ENCODE results near the gene WDR77. TPM values are rescaled to one million over a fixed set of nuclear protein-coding genes. Genes with fewer than 3 reads are reported as not detected.

WDR77 gene
- total RNA-seq, 2 donors from 2014 or later, result 17.6 to 19.5 TPM

DNA sequence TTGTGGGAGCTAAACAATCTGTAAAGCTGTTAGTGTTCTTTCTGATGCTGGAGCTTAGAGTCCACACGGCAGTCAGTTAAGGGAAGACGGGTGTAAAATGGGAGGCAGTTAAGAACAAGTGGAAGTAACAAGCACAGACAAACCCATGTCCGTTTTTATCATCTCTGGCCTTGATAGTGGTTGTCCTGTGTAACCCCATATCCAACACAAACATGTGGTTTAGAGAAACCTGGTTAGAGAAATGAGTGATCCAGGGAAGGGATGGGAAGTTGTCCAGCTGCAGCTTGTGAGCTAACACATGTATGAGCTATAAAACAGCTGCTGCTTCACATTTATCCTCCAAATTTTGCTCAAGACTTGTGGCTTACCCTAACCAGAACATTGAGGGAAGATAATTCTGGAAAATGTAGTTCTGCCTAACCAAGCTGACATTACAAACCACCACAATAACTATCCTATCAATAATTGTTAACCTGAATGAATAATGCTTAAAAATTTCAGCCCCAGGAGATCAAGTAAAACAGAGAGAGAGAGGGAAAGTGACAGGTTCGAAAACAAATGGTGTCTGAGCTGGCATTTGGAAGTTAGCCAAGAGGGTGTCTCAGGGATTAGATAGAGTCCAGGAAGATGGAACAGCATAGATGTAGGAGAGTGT, 14.1 kb upstream of the WDR77 start:
- Mint-ChIP-seq H3K4me3 (no peak overlapping the region), H3K36me3 (ENCODE audit: low read depth) (peaks cover 15% of the 10 kb centered on the region), H3K27me3 (no peaks in the 10 kb centered on the region), H3K27ac (peak overlapping the region; percentile 51), H3K4me1 (peaks cover 20% of the 10 kb centered on the region)
- DNase-seq (no peak), ATAC-seq (no peak)
- H3K9me3 ChIP-seq (ENCODE audit: control insufficient read depth, low read length, poor library complexity, severe bottlenecking), result no peaks in the 10 kb centered on the region

DNA sequence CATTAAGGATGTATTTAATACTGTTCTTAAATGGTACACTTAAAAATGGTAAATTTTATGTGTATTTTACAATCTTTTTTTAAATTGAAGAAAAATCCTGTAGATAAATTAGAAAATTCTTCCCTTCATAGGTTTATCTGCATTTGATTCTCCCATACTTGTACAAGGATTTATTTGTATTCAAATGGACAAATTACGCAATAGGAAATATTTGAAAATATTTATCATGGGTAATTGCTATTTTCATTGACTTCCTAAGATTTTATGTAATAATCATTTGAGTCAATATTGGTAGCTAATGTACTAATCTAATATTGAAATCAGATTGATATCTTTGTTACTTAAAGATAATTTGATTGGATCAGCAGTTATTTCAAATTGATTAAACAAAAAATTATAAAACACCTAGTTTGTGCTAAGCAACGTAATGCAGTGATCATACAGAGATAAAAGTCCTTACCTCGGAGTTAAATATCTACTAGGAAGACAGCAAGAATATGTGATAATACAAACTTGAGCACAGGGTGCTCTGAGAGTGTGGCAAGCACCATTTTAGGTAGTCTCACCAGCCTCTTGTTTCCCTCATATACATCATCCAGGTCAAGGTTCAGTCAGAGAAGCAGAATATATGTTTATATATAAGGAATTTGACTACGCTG, 13.4 kb upstream of the WDR77 start:
- Mint-ChIP-seq H3K4me1 (peaks cover 22% of the 10 kb centered on the region), H3K27ac (no peak overlapping the region), H3K4me3 (no peak overlapping the region), H3K27me3 (no peaks in the 10 kb centered on the region), H3K36me3 (ENCODE audit: low read depth) (peaks cover 15% of the 10 kb centered on the region)
- no peak for ATAC-seq
- DNase-seq, result no peak
- no peaks in the 10 kb centered on the region for H3K9me3 ChIP-seq (ENCODE audit: control insufficient read depth, low read length, poor library complexity, severe bottlenecking)

DNA sequence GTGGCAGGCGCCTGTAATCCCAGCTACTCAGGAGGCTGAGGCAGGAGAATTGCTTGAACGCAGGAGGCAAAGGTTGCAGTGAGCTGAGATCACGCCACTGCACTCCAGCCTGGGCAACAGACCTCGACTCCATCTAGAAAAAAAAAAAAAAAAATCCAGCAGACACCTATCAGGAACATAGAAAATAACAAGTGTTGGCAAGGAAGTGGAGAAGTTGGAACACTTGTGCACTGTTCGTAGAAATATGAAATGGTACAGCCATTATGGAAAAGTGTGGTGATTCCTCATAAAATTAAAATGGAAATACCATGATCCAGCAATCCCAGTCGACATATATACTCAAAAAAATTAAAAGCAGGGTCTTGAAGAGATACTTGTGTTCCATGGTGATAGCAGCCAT, 12.7 kb upstream of the WDR77 start:
- ATAC-seq (no peak), DNase-seq (no peak)
- H3K4me1 Mint-ChIP-seq, result peaks cover 25% of the 10 kb centered on the region
- no peak overlapping the region for H3K27ac Mint-ChIP-seq
- no peaks in the 10 kb centered on the region for H3K27me3 Mint-ChIP-seq
- no peak overlapping the region for H3K4me3 Mint-ChIP-seq
- H3K36me3 Mint-ChIP-seq (ENCODE audit: low read depth), result peaks cover 16% of the 10 kb centered on the region
- no peaks in the 10 kb centered on the region for H3K9me3 ChIP-seq (ENCODE audit: control insufficient read depth, low read length, poor library complexity, severe bottlenecking)

DNA sequence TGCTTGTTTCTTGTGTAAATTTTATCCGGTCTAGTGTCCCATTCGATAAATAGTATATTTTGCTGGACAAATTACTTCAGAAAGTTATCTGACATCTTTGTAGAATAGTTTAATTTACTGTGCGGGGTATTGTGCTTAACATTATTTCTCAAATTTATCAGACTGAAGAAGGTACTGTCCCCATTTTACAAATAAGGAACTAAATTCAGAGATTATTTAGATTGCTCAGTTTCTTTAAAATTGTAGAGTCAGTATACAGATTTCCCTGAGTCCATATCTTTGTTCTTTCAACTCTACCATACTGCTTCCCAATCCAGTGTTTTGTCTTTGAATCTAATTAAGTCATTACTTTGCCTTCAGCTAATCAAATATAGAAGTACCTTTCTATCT, 6.6 kb upstream of the WDR77 start:
- Mint-ChIP-seq H3K27ac (peak overlapping the region; percentile 49), H3K4me3 (peak overlapping the region; percentile 31), H3K36me3 (ENCODE audit: low read depth) (peaks cover 11% of the 10 kb centered on the region), H3K4me1 (peaks cover 47% of the 10 kb centered on the region), H3K27me3 (no peaks in the 10 kb centered on the region)
- no peaks in the 10 kb centered on the region for H3K9me3 ChIP-seq (ENCODE audit: control insufficient read depth, low read length, poor library complexity, severe bottlenecking)
- no peak for DNase-seq
- ATAC-seq, result no peak

DNA sequence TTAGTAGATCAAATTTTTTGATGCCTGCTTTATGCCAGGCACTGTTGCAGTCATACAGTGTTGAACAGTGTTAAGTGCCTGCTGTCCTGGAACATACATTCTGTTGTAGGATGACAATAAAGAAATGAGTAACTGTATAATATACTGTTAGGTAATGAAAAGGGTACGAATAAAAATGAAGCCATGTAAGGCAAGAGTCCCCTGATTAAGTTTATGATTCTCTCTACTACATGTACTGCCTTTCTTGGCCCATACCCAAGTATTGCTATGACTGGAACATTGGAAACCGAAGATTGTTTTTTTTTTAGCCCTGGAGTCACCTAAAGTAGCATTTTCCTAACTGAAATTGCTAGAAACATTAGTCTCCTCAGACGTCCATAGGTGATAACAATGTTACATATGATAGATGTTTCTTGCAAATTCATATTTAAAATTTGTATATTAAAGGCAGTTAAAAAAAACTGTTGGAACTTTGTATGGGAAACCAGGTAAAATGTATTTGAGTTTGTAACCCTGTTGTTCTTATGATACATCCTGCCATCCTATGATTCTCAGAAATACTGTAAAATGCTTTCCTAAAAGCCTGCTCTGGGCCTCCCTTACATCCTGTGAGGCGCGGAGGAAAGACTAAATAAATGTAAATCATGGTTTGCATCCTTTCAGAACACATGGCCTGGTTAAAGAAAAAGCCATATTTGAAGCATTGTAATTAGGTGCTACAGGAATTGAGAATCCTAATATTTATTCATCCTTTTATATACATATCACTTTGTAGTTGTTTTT, 6.0 kb upstream of the WDR77 start:
- H3K27ac Mint-ChIP-seq, result peak overlapping the region; percentile 49
- H3K4me1 Mint-ChIP-seq, result peaks cover 51% of the 10 kb centered on the region
- H3K4me3 Mint-ChIP-seq, result no peak overlapping the region
- ATAC-seq (no peak), DNase-seq (no peak)
- peaks cover 11% of the 10 kb centered on the region for H3K36me3 Mint-ChIP-seq (ENCODE audit: low read depth)
- H3K9me3 ChIP-seq (ENCODE audit: control insufficient read depth, low read length, poor library complexity, severe bottlenecking), result no peaks in the 10 kb centered on the region
- H3K27me3 Mint-ChIP-seq, result no peaks in the 10 kb centered on the region

DNA sequence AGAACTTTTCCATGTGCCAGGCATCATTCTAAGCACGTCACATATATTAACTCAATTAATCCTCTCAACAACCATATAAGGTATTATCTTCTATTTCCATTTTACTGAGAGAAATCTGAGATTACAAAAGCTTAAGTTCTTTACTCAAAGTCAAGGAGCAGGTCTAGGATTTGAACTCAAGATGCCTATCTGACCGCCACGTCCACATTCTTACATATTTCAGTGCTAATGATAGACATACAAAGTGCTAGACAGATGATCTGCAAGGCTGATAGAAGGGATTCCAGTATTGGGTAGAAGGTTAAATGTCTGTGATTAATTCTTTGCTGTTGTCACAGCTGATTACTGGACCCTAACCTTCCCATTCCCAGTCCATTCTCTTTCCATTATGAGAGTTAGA, 4.7 kb upstream of the WDR77 start:
- no peak for DNase-seq
- Mint-ChIP-seq H3K27ac (no peak overlapping the region), H3K4me3 (no peak overlapping the region), H3K36me3 (ENCODE audit: low read depth) (peaks cover 16% of the 10 kb centered on the region), H3K4me1 (peaks cover 59% of the 10 kb centered on the region), H3K27me3 (no peaks in the 10 kb centered on the region)
- no peak for ATAC-seq
- H3K9me3 ChIP-seq (ENCODE audit: control insufficient read depth, low read length, poor library complexity, severe bottlenecking), result no peaks in the 10 kb centered on the region

DNA sequence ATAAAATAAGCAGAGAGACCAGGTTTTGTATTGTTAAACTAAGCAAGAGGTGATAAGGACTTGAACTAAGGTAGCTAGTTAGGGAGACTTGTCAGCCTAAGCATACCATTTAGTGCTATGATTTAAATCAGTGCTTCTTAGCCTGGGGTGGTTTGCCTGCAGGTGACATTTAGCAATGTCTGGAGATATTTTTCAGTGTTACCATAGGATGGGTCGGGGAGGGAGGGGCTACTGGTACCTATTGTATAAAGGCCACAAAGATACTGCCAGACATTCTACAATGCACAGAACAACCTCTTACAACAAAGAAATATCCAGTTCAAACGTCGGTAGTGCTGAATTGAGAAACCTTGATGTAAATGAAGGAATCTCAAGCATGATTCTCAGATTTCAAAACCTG, 3.5 kb upstream of the WDR77 start:
- no peaks in the 10 kb centered on the region for H3K9me3 ChIP-seq (ENCODE audit: control insufficient read depth, low read length, poor library complexity, severe bottlenecking)
- Mint-ChIP-seq H3K4me1 (peaks cover 67% of the 10 kb centered on the region), H3K27me3 (no peaks in the 10 kb centered on the region), H3K4me3 (no peak overlapping the region), H3K36me3 (ENCODE audit: low read depth) (peaks cover 16% of the 10 kb centered on the region), H3K27ac (peak overlapping the region; percentile 100)
- DNase-seq (no peak), ATAC-seq (no peak)

DNA sequence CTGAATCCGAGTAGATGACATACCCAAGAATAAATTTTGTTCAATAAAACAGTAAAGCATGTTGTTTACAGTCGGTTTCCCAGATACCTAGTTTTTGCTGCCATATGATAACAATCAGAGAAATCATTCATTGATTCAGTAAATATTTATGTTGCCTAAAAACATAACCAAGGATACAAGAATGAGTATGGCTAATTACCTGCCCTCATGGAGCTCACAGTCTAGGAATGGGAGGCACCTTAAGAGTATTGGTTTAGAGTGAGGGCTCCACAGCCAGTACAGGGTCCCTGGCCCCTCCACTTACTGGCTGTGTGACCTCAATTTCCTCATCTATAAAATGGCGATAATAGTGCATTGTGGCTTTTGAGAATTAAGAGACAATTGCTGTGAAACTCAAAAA, 1.1 kb upstream of the WDR77 start:
- no peaks in the 10 kb centered on the region for H3K27me3 Mint-ChIP-seq
- no peak for DNase-seq
- H3K27ac Mint-ChIP-seq, result peak overlapping the region; percentile 100
- no peak for ATAC-seq
- H3K36me3 Mint-ChIP-seq (ENCODE audit: low read depth), result peaks cover 13% of the 10 kb centered on the region
- no peaks in the 10 kb centered on the region for H3K9me3 ChIP-seq (ENCODE audit: control insufficient read depth, low read length, poor library complexity, severe bottlenecking)
- peak overlapping the region; percentile 100 for H3K4me3 Mint-ChIP-seq
- peaks cover 70% of the 10 kb centered on the region for H3K4me1 Mint-ChIP-seq

DNA sequence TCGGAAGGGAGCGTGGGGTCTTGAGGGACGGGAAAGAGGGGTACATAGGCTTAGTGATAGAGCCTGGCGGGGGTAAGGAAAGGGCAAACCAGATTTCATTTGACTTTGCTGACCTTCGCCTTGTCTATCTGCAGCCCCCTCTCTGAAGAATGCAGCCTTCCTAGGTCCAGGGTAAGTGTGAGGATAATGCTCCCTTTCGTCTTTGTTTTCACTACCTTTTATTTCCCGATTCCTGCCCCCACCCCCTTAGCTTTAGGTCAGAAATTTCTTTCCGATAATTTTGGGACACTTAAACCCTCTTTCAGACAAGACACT, 604 bp upstream of the WDR77 start:
- Mint-ChIP-seq H3K27ac (peak overlapping the region; percentile 100), H3K4me3 (peak overlapping the region; percentile 100), H3K27me3 (no peaks in the 10 kb centered on the region), H3K36me3 (ENCODE audit: low read depth) (peaks cover 13% of the 10 kb centered on the region), H3K4me1 (peaks cover 66% of the 10 kb centered on the region)
- DNase-seq (no peak), ATAC-seq (no peak)
- H3K9me3 ChIP-seq (ENCODE audit: control insufficient read depth, low read length, poor library complexity, severe bottlenecking), result no peaks in the 10 kb centered on the region

DNA sequence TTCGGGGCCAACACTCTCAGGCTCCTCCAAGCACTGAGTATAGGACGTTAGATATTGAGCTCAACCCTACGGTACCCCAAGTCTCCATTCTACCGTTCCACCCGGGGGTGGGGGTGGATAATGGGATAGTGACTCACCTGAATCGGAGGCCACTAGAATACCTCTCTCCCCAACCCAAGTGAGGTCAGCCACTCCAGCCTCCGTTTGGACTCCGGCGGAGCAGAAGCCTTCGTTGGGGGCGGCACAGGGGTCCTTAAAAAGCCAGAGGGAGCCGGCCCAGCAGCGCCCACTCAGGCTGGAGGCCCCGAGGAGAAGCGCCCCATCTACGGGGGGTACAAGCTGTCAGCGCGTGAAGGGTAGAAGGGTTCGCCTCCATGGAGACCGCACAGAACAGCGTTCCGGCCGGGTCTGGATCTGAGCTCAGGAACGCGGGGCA, 556 bp downstream of the WDR77 start:
- Mint-ChIP-seq H3K27me3 (no peaks in the 10 kb centered on the region), H3K4me3 (peak overlapping the region; percentile 100), H3K27ac (peak overlapping the region; percentile 100), H3K4me1 (peaks cover 68% of the 10 kb centered on the region), H3K36me3 (ENCODE audit: low read depth) (peaks cover 16% of the 10 kb centered on the region)
- H3K9me3 ChIP-seq (ENCODE audit: control insufficient read depth, low read length, poor library complexity, severe bottlenecking), result no peaks in the 10 kb centered on the region
- DNase-seq, result peak in 1 of 3 donors; percentile 7
- ATAC-seq, result peak; percentile 33

DNA sequence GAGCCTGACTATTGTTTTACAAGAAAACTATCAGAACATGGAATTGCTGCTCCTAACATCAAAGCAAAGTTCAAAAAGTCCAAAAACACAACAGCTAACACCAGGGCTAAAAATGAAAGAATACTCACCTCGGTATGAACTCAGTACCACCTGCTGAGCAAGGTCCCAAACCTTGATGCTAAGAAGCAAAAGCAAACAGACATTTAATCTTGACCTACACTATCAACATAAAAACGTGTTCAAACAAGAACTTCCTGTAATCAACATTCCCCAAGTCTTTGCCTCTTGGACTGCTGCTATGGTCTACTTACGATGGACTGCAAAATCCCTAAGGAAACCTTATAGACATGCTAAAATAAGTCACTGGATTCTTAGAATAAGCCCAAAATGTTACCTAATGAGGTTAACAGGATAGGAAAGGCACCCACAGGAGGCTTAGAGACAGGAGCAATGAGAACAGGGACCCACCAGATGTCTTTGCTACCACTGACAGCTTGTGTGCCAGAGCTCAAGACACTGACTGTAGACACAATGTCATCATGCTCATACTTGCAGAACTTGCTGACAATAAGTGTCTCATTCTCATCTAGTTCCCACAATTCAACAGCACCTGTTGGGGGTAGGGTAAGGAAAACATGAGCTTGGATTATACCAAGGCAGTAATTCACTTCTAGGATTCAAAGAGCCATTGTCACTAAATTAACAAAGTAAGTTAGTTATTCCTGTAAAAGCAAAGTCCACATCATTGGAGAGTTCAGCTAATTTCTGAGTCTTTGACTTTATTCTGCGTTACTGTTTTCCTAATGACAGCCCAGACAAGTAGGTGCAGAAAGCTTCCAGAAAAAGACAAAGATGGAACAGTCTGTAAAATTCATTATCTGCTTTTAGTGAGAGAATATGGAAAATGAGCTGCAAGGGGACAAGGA, 1.8 kb downstream of the WDR77 start:
- peaks cover 16% of the 10 kb centered on the region for H3K36me3 Mint-ChIP-seq (ENCODE audit: low read depth)
- no peaks in the 10 kb centered on the region for H3K9me3 ChIP-seq (ENCODE audit: control insufficient read depth, low read length, poor library complexity, severe bottlenecking)
- H3K27ac Mint-ChIP-seq, result peak overlapping the region; percentile 100
- DNase-seq (no peak), ATAC-seq (no peak)
- peak overlapping the region; percentile 100 for H3K4me3 Mint-ChIP-seq
- H3K27me3 Mint-ChIP-seq, result no peaks in the 10 kb centered on the region
- H3K4me1 Mint-ChIP-seq, result peaks cover 64% of the 10 kb centered on the region

DNA sequence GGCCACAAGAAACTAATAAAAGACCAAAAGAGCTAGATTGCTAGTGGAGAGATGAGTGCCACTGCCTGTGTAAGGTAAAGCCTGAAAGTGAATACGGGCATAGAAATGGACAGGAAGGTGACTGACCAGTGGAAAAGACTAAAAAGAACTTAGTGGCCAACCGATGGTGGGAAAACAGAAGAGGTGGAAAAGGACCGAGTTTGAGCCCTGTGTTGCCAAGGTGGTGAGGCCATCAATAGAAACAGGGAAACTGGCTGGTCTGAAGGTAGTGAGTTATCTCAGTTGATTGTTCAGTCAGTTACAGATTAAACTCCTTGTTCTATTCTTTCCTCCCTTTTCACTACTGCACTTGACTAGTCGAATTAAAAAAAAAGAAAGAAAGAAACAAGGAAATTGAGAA, 2.5 kb downstream of the WDR77 start:
- H3K9me3 ChIP-seq (ENCODE audit: control insufficient read depth, low read length, poor library complexity, severe bottlenecking), result no peaks in the 10 kb centered on the region
- Mint-ChIP-seq H3K4me1 (peaks cover 58% of the 10 kb centered on the region), H3K27me3 (no peaks in the 10 kb centered on the region), H3K27ac (no peak overlapping the region), H3K4me3 (peak overlapping the region; percentile 100), H3K36me3 (ENCODE audit: low read depth) (peaks cover 16% of the 10 kb centered on the region)
- no peak for DNase-seq
- ATAC-seq, result no peak

DNA sequence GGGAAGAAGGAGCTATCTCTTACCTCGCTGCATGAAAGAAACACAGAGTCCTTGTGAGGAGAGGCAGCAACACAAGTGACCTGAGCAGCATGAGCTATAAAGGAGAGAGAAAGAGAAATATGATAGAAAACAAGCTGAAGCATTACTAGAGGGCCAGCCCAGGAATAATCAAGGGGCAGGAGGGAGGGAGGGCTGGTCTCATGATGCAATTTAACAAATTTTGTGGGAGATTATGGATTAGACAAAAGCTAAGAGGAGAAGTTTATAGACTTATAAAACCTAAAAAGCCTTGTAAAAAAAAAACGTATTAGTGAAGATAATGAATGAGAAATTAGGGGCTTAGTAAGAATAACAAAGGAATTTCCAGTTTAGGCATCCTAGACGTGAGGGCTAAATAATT, 5.0 kb downstream of the WDR77 start:
- Mint-ChIP-seq H3K27ac (peak overlapping the region; percentile 83), H3K27me3 (no peaks in the 10 kb centered on the region), H3K36me3 (ENCODE audit: low read depth) (peaks cover 11% of the 10 kb centered on the region), H3K4me3 (no peak overlapping the region), H3K4me1 (peaks cover 41% of the 10 kb centered on the region)
- ATAC-seq (no peak), DNase-seq (no peak)
- no peaks in the 10 kb centered on the region for H3K9me3 ChIP-seq (ENCODE audit: control insufficient read depth, low read length, poor library complexity, severe bottlenecking)

All from T-helper 17 cell (primary cell).